RWPE2 (cell line): ENCODE results near the gene EXOC1.

Source experiments
- ATAC-seq: fragments of 200-7000 bp; cut with Tn5 transposase; 3 replicates; pipeline ENCODE4 v1.9.1; 2021; ENCODE audit warnings: low read depth
- DNase-seq: peaks from one replicate; pipeline ENCODE4 v3.0.0-alpha.2; 2020; ENCODE audit warnings: low spot score
- H3K27ac ChIP-seq: fragments of 450-650 bp; 2 replicates; pipeline ENCODE4 v1.5.1; 2017; ENCODE audit warnings: mild to moderate bottlenecking; ENCODE audit not compliant: poor library complexity, severe bottlenecking
- H3K27me3 ChIP-seq: fragments of 250-450 bp; sonication (Bioruptor Pico); 2 replicates; pipeline ENCODE4 v1.5.1; 2021; ENCODE audit warnings: mild to moderate bottlenecking, moderate library complexity; ENCODE audit not compliant: insufficient read depth, poor library complexity, severe bottlenecking
- H3K36me3 ChIP-seq: fragments of 250-450 bp; sonication (Bioruptor Pico); 2 replicates; pipeline ENCODE4 v1.5.1; 2020; ENCODE audit warnings: low read depth, mild to moderate bottlenecking, moderate library complexity
- H3K4me1 ChIP-seq: fragments of 250-450 bp; sonication (Bioruptor Pico); 2 replicates; pipeline ENCODE4 v1.5.1; 2021; ENCODE audit warnings: mild to moderate bottlenecking, moderate library complexity; ENCODE audit not compliant: insufficient read depth, poor library complexity, severe bottlenecking
- H3K4me3 ChIP-seq: fragments of 250-450 bp; sonication (Bioruptor Pico); 2 replicates; pipeline ENCODE4 v1.5.1; 2021; ENCODE audit warnings: mild to moderate bottlenecking, moderate library complexity; ENCODE audit not compliant: severe bottlenecking
- H3K9me3 ChIP-seq: fragments of 250-450 bp; sonication (Bioruptor Pico); 2 replicates; pipeline ENCODE4 v1.5.1; 2021; ENCODE audit warnings: mild to moderate bottlenecking, moderate library complexity; ENCODE audit not compliant: severe bottlenecking
- TF ChIP-seq, protein P1 (sequence below): fragments of 450-650 bp; IDR thresholded peaks from one replicate; pipeline ENCODE4 v1.5.1; 2017; ENCODE audit warnings: mild to moderate bottlenecking, moderate library complexity; ENCODE audit not compliant: poor library complexity, severe bottlenecking

Gene EXOC1

DNA sequence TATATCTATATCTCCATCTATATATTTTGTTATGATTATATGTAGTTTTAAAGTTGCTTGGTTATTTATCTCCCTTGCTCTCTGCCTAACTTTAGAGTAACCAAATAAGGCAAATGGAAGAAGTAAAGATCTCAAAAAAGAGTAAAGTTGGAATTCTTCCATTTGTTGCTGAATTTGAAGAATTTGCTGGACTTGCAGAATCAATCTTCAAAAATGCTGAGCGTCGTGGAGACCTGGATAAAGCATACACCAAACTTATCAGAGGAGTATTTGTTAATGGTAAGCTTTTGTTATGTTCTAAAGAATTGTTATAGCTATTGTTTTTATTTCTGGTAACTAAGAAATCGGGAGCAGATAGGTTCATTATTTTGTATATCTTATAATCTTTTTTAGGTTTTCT is 43.2 kb downstream of the EXOC1 start:
- H3K27me3 ChIP-seq = no peaks in the 10 kb centered on the region
- DNase-seq = no peak
- H3K4me3 ChIP-seq = no peak overlapping the region
- no peak overlapping the region for H3K27ac ChIP-seq
- no peaks in the 10 kb centered on the region for H3K9me3 ChIP-seq
- peaks cover 85% of the 10 kb centered on the region for H3K36me3 ChIP-seq
- H3K4me1 ChIP-seq = peaks cover 6% of the 10 kb centered on the region
- TF ChIP-seq, protein P1, sequence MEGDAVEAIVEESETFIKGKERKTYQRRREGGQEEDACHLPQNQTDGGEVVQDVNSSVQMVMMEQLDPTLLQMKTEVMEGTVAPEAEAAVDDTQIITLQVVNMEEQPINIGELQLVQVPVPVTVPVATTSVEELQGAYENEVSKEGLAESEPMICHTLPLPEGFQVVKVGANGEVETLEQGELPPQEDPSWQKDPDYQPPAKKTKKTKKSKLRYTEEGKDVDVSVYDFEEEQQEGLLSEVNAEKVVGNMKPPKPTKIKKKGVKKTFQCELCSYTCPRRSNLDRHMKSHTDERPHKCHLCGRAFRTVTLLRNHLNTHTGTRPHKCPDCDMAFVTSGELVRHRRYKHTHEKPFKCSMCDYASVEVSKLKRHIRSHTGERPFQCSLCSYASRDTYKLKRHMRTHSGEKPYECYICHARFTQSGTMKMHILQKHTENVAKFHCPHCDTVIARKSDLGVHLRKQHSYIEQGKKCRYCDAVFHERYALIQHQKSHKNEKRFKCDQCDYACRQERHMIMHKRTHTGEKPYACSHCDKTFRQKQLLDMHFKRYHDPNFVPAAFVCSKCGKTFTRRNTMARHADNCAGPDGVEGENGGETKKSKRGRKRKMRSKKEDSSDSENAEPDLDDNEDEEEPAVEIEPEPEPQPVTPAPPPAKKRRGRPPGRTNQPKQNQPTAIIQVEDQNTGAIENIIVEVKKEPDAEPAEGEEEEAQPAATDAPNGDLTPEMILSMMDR = no peak
- no peak for ATAC-seq

DNA sequence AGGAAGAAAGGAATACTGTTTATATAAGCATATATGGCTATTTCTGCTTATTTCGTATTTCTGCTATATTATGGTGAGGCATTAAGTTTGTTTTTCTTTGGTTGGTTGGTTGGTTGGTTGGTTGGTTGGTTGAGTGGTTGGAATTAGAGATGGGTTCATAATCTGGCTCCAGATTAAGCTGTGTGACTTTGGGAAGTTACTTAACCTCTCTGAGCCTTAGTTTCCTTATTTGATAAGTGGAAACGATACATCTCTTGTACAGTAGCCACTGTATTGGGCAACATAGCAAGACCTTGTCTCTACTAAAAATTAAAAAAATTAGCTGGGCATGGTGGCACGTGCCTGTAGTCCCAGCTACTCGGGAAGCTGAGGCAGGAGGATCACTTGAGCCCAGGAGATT is 49.2 kb downstream of the EXOC1 start:
- no peaks in the 10 kb centered on the region for H3K9me3 ChIP-seq
- TF ChIP-seq, protein P1 = no peak
- H3K4me3 ChIP-seq = no peak overlapping the region
- DNase-seq (no peak), ATAC-seq (no peak)
- no peaks in the 10 kb centered on the region for H3K27me3 ChIP-seq
- H3K4me1 ChIP-seq = peaks cover 13% of the 10 kb centered on the region
- no peak overlapping the region for H3K27ac ChIP-seq
- H3K36me3 ChIP-seq = peaks cover 68% of the 10 kb centered on the region

DNA sequence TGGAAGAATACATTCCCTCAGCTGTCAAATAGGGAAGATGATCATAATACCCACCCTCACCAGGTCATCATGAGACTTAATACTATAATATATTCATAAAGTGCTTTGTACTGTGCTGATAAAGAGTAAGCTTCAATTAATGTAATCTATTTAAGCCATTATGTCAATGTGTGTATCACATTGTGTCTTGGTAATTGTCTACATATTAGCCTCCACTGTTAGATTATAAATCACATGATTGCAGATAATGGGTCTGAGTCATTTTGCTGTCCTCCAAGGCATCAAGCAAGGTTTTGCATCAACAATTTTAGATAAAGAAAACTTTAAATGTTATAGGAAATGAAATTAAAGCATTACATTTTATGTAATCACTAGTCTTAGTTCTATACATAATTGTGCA is 50.1 kb downstream of the EXOC1 start:
- DNase-seq (no peak), ATAC-seq (no peak)
- H3K9me3 ChIP-seq = no peaks in the 10 kb centered on the region
- peaks cover 59% of the 10 kb centered on the region for H3K36me3 ChIP-seq
- no peak overlapping the region for H3K4me3 ChIP-seq
- TF ChIP-seq, protein P1 = no peak
- H3K27me3 ChIP-seq = no peaks in the 10 kb centered on the region
- H3K27ac ChIP-seq = no peak overlapping the region
- H3K4me1 ChIP-seq = peaks cover 14% of the 10 kb centered on the region

DNA sequence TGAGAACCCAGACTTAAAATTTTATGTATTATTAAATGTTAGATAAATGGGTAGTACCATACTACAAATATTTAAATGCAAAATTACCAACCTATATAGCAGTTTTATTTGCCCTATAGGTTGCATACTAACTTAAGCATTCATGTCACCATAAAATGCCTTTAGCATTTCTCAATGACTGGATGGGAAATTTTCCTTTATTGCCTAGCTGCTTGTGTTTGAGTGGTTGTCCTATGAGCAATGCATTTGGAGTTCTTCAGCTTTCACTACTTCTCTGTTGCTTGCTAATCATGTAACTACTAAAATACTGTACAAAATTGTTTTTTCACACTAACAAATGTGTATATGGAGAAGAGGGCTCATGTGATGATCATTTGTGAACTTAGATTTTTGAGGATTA is 51.1 kb downstream of the EXOC1 start:
- H3K27me3 ChIP-seq = no peaks in the 10 kb centered on the region
- no peaks in the 10 kb centered on the region for H3K9me3 ChIP-seq
- TF ChIP-seq, protein P1 = no peak
- ATAC-seq (no peak), DNase-seq (no peak)
- peaks cover 49% of the 10 kb centered on the region for H3K36me3 ChIP-seq
- no peak overlapping the region for H3K4me3 ChIP-seq
- H3K27ac ChIP-seq = no peak overlapping the region
- H3K4me1 ChIP-seq = peaks cover 14% of the 10 kb centered on the region

DNA sequence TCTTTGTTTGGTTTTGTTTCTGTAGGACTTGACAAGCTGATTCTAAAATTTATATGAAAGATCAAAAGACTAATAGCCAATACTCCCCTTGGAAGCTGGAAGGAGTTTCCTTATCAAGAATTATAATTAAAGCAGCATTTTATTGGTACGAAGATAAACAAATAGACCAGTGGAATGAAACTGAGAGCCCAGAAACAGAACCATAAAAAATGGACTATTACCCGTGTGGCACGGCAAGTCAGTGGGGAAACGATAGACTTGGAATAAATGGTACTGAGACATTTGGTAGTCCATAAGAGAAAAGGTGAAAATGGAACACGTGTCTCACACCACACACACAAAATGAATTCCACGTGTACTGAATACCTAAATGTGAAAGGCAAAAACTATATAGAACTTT is 52.9 kb downstream of the EXOC1 start:
- TF ChIP-seq, protein P1 = no peak
- peaks cover 31% of the 10 kb centered on the region for H3K36me3 ChIP-seq
- H3K9me3 ChIP-seq = no peaks in the 10 kb centered on the region
- H3K27ac ChIP-seq = peak overlapping the region; percentile 62
- ATAC-seq = no peak
- no peak overlapping the region for H3K4me3 ChIP-seq
- peaks cover 14% of the 10 kb centered on the region for H3K4me1 ChIP-seq
- no peak for DNase-seq
- no peaks in the 10 kb centered on the region for H3K27me3 ChIP-seq
